NB4 (cell line): Measurements from ENCODE around the gene EN2.

Experiments
- MYC ChIP-seq: IDR thresholded peaks from 2 replicates; pipeline ENCODE4 v1.6.1; 2011; ENCODE audit warnings: low read depth, low read length
- POLR2A ChIP-seq: IDR thresholded peaks from 2 replicates; pipeline ENCODE4 v1.6.1; 2011; ENCODE audit warnings: mild to moderate bottlenecking; ENCODE audit not compliant: insufficient read length; ENCODE audit errors: extremely low read depth
- TF ChIP-seq, protein P1 (sequence below): IDR thresholded peaks from one replicate; pipeline ENCODE4 v1.5.1; 2012; ENCODE audit warnings: low read depth, low read length

DNA sequence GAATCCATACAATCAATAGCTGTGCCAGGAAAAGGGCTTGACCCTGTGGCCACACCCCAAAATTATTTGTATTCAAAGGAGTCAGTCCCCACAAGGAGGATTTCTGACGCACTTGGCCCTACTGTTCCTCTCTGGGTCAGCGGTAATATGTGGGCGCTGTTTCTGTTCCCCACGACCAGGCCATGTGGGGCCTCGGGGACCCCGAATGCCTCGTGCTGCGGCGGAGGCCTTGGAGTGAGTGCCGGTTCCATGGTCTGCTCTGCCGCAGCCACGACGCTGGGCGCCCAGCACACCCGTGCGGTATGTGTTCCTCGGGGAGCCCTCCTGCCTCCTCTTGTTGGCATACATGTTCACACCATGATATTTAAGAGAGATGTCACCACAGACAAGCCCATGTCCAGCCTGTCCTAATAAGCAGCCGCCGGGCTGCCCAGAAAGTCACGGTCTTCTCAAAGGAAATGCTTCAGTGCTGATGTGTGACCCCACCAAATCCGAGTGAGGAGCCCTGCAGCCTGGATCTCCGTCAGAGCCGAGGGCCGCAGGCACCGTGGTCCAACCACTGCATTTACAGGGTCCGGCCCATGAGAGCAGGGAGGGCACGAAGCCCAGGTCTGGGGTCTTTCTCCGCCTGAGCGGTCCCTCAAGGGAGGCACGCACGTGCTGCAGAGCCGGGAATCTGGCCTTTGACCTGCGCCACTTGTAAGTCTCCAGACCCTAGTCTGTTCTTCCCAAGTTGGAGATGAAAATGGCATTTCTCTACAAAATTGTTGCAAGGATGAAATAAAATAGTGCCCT, 36.0 kb downstream of the EN2 start:
- TF ChIP-seq MYC (no peak), POLR2A (no peak)
- TF ChIP-seq, protein P1, sequence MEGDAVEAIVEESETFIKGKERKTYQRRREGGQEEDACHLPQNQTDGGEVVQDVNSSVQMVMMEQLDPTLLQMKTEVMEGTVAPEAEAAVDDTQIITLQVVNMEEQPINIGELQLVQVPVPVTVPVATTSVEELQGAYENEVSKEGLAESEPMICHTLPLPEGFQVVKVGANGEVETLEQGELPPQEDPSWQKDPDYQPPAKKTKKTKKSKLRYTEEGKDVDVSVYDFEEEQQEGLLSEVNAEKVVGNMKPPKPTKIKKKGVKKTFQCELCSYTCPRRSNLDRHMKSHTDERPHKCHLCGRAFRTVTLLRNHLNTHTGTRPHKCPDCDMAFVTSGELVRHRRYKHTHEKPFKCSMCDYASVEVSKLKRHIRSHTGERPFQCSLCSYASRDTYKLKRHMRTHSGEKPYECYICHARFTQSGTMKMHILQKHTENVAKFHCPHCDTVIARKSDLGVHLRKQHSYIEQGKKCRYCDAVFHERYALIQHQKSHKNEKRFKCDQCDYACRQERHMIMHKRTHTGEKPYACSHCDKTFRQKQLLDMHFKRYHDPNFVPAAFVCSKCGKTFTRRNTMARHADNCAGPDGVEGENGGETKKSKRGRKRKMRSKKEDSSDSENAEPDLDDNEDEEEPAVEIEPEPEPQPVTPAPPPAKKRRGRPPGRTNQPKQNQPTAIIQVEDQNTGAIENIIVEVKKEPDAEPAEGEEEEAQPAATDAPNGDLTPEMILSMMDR, result no peak
